DMS79 treated with DMSO at 0.1 percent for 48 hours (cell line): ENCODE results near the gene XPNPEP3.

Source experiments
- DNase-seq: peaks from one replicate; lab custom pipeline; 2025; lab: John Stamatoyannopoulos, UW

The XPNPEP3 gene

GRCh38 chr22:40950962-40951794, 94.2 kb downstream of the XPNPEP3 start, which contains the start of gene RBX1:
Gene RBX1 (plus strand): TSS chr22:40951378. CDS start chr22:40951399, 21 bp downstream.
- peak; percentile 83 for DNase-seq

- DNase-seq = peak; percentile 3
Observed at GRCh38 chr22:40951795-40952605, 95.1 kb downstream of the XPNPEP3 start.

- DNase-seq = no peak
Observed at GRCh38 chr22:40953471-40953870, 96.5 kb downstream of the XPNPEP3 start.

- DNase-seq = no peak
Observed at GRCh38 chr22:40954113-40954512, 97.2 kb downstream of the XPNPEP3 start.

- no peak for DNase-seq
Observed at GRCh38 chr22:40955571-40955970, 98.6 kb downstream of the XPNPEP3 start.

- DNase-seq = no peak
Observed at GRCh38 chr22:40957601-40958000, 100.7 kb downstream of the XPNPEP3 start.

GRCh38 chr22:40958299-40958698, 101.4 kb downstream of the XPNPEP3 start:
- DNase-seq = no peak

GRCh38 chr22:40960145-40960544, 103.2 kb downstream of the XPNPEP3 start:
- peak; percentile 74 for DNase-seq

GRCh38 chr22:40965936-40966725, 109.2 kb downstream of the XPNPEP3 start:
- no peak for DNase-seq

- no peak for DNase-seq
Observed at GRCh38 chr22:40966726-40967085, 109.8 kb downstream of the XPNPEP3 start.

GRCh38 chr22:40967111-40967760, 110.3 kb downstream of the XPNPEP3 start:
- DNase-seq = no peak

GRCh38 chr22:40972587-40972986, 115.6 kb downstream of the XPNPEP3 start:
- no peak for DNase-seq

GRCh38 chr22:40973144-40973543, 116.2 kb downstream of the XPNPEP3 start:
- no peak for DNase-seq

- DNase-seq = no peak
Observed at GRCh38 chr22:40975366-40975765, 118.4 kb downstream of the XPNPEP3 start.

- no peak for DNase-seq
Observed at GRCh38 chr22:40976866-40977700, 120.1 kb downstream of the XPNPEP3 start.

GRCh38 chr22:40979198-40979597, 122.2 kb downstream of the XPNPEP3 start:
- no peak for DNase-seq

GRCh38 chr22:40979871-40980270, 122.9 kb downstream of the XPNPEP3 start:
- DNase-seq = no peak
